Measurements from ENCODE around the gene MT1X.

DNA sequence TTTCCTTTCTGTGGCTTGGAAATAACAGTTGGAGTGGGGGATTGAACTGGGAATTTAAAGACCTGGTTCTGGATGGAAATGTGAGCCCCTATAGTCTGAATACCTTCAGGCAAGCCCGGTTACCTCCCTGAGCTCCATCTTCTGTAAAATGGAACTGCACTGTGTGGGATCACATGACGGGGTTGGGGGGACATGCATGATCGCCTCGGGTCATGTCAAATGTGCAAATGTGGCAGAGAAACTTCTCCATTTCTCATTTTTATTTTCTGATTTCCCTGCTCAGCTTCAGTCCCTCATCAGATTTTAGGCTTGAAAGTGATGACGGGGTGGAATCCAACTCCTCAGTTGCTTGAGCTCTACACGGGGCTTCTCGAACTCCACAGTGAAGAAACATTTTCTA lies 29.1 kb upstream of the MT1X start:
- TF ChIP-seq, protein P1, sequence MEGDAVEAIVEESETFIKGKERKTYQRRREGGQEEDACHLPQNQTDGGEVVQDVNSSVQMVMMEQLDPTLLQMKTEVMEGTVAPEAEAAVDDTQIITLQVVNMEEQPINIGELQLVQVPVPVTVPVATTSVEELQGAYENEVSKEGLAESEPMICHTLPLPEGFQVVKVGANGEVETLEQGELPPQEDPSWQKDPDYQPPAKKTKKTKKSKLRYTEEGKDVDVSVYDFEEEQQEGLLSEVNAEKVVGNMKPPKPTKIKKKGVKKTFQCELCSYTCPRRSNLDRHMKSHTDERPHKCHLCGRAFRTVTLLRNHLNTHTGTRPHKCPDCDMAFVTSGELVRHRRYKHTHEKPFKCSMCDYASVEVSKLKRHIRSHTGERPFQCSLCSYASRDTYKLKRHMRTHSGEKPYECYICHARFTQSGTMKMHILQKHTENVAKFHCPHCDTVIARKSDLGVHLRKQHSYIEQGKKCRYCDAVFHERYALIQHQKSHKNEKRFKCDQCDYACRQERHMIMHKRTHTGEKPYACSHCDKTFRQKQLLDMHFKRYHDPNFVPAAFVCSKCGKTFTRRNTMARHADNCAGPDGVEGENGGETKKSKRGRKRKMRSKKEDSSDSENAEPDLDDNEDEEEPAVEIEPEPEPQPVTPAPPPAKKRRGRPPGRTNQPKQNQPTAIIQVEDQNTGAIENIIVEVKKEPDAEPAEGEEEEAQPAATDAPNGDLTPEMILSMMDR (IDR thresholded peaks at IDR 0.05), result no peak
- no peak for TF ChIP-seq CBX8 (IDR thresholded peaks at IDR 0.05)
